ENCODE measurements around the gene KSR1.
"Not testable (repeated sequence)": the region's sequence is repeated elsewhere in the genome, so short reads cannot be mapped to it uniquely, and the experiment has no call there.

The KSR1 gene

GRCh38 chr17:27671591-27671910 is 215.3 kb downstream of the KSR1 start:
- Histone ChIP-seq H3K4me3 (ENCODE audit: low read length) (no peak overlapping the region), H3K4me1 (ENCODE audit: insufficient read depth, low read length) (no peaks in the 10 kb centered on the region), H3K36me3 (ENCODE audit: insufficient read depth, low read length) (no peaks in the 10 kb centered on the region), H3K27me3 (ENCODE audit: insufficient read depth, low read length) (peaks cover 5% of the 10 kb centered on the region), H2AFZ (ENCODE audit: low read depth, low read length) (no peak overlapping the region), H3K9me3 (ENCODE audit: low read length) (no peaks in the 10 kb centered on the region)

- H2AFZ ChIP-seq (ENCODE audit: low read depth, low read length); H3K4me1 ChIP-seq (ENCODE audit: insufficient read depth, low read length); H3K9me3 ChIP-seq (ENCODE audit: low read length); H3K27me3 ChIP-seq (ENCODE audit: insufficient read depth, low read length); H3K4me3 ChIP-seq (ENCODE audit: low read length); H3K36me3 ChIP-seq (ENCODE audit: insufficient read depth, low read length): not testable (repeated sequence)
These were observed 215.8 kb downstream of the KSR1 start for GRCh38 chr17:27671977-27672480.

- no peaks in the 10 kb centered on the region for H3K9me3 ChIP-seq (ENCODE audit: low read length)
- H3K4me1 ChIP-seq (ENCODE audit: insufficient read depth, low read length), result no peaks in the 10 kb centered on the region
- H2AFZ ChIP-seq (ENCODE audit: low read depth, low read length), result no peak overlapping the region
- H3K27me3 ChIP-seq (ENCODE audit: insufficient read depth, low read length), result peaks cover 5% of the 10 kb centered on the region
- no peak overlapping the region for H3K4me3 ChIP-seq (ENCODE audit: low read length)
- no peaks in the 10 kb centered on the region for H3K36me3 ChIP-seq (ENCODE audit: insufficient read depth, low read length)
These were observed 218.1 kb downstream of the KSR1 start for GRCh38 chr17:27674335-27674734.

Measured in neuron (in vitro differentiated cells).